GM18951 (cell line): Measurements from ENCODE around the gene PTPN1.

Experiments
- POLR2A ChIP-seq: IDR thresholded peaks from 4 replicates; pipeline ENCODE4 v1.6.1; 2011; ENCODE audit warnings: mild to moderate bottlenecking; ENCODE audit not compliant: insufficient read length, insufficient read depth; ENCODE audit errors: extremely low read depth
- in situ Hi-C: fragments of 300-500 bp; cut with MboI; formaldehyde crosslinking; loops from one replicate; pipeline ENCODE4 v1.12.0; 2022; ENCODE audit warnings: low sequenced_read_pairs, mixed read lengths, inconsistent platforms; ENCODE audit not compliant: unreplicated experiment

The PTPN1 gene

DNA sequence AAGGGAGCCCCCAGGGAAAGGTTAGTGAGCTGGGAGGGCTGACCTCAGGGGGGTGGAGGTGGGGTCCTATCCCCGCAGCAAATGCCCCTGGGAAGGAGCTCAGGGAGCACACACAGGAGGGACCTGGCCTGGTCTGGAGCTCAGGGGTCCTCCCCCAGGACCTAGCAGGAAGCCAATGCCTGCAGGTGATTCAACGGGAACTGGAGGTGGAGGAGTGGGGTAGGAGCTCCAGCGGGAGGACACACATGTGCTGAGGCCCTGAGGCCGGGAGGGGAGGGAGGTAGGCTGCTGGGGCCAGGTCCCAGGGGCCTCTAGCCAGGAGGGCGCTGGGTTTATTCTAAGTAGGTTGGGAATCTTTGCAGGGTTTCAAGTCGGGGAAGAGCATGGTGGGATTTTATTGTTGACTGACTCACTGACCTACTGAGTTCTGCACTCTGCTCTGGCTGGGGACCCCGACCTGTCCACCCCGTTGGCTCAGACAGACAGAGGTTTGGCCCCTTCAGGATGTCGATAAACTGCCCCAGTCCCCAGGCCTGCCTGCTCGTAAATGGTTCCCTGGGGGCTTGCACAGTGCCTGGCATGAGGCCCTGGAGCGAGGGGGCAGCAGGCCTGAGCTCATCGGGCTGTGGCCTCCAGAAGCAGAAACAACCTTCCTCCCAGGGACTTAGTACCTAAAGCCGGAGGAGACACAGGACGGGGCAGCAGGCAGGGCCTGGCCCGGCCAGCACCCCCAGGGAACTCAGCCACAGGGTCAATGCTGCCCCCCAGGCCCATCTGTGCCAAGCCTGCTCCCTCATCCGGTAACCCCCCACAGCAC is 118.9 kb downstream of the PTPN1 start:
- in situ Hi-C loops, result no loop called here

DNA sequence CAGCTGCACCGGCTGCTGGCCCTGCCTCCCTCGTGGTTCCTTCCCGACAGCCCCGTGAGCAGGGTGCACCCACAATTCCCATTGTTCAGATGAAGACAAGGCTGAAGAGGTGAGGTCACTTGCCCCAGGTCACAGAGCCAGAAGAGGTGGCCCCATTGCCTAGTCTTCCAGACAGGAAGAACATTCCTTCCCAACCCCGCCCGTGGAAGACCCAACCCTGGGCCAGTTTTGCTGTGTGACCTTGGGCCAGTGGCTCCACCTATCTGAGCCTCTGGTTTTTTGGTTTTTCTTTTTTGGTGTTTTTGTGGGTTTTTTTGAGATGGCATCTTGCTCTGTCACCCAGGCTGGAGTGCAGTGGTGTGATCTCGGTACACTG is 119.5 kb downstream of the PTPN1 start:
- in situ Hi-C loops, result no loop called here
- TF ChIP-seq POLR2A, result no peak

More for the DNA sequence above, 118.9 kb downstream of the PTPN1 start:
- no peak for TF ChIP-seq POLR2A

DNA sequence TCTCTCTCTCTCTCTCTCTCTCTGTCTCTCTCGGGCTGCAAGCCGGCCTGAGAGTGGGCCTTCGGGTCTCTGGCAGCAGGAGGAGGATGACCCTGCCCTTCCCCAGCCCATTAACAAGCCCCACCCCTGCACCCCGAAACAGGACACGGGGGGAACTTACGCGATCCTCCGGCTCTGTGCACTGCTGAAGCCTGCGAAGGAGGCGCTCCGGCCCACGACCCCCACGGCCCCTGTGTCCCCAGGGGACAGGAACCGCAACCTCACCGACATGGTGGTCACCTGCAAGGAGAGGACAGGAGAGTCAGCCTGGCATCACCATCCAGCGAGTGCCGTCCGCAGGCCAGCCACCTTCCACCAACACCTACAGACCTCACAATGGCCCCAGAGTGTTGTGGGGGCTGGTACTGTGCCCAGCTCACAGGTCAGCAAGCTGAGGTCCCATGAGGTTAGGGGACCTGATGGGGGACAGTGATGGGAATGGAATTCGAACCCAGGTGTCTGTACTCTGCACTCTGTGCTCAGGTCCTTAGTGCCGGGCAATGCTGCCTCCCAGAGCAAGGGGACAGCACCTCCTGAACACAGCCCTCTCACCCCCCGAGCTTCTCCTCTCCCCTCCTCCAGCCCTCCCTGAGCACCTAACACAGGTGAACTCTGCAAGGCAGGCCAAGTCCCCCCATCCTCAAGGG is 120.5 kb downstream of the PTPN1 start:
- in situ Hi-C loops, result no loop called here
- no peak for TF ChIP-seq POLR2A

DNA sequence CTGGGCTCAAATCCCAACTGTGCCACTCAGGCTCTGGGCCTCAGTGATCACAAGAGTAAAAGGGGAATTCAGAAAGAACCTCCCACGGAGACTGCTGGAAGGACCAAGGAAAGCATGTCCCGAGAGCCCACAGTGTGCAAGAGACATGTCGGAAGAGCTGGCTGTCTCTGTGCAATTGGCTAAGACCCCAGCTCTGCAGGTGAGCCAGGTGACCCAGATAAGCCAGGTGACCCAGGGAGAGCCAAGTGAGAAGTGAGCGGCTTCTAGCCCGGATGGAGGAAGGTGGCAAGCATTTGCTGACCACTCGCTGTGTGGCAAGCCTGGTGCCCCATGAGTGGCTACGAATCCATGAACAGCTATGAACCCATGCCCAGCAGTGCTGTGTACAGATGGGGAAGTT is 122.1 kb downstream of the PTPN1 start:
- in situ Hi-C loops, result no loop called here
- no peak for TF ChIP-seq POLR2A

DNA sequence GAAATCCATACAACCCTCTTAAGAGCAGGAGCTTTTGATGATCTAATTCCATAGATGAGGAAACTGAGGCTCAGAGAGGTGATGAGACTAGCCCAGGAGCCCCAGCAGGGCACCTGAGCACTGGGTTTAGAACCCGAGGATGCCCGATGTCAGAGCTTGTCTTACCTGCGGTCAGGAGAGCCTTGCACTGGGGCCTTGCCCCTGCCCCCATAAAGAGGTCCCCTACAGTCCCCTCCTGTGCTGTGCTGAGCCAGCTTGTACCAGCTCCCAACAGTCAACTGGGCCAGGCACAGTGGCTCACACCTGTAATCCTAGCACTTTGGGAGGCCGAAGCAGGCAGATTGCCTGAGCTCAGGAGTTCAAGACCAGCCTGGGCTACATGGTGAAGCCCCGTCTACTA is 122.5 kb downstream of the PTPN1 start:
- in situ Hi-C loops, result no loop called here
- TF ChIP-seq POLR2A, result no peak

DNA sequence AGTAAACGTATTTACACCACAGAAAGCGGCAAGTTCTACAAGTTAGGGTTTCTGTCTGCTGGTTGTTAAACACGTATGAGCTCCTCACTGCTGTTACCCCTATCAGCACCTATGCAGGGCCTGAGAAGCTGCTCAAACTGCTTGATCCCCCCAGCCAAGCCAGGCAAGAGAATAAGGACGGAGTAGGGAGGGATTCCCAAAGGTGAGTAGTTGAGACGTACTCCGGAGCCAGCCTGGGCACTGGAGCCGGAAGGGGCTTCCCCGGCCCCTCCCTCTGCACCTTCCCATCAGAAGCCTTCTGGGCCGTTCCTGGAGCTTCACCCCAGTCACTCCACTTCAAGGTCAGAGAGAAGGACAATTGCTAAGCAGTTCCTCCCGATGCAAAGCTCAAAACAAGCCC is 123.2 kb downstream of the PTPN1 start:
- TF ChIP-seq POLR2A, result no peak
- in situ Hi-C loops, result no loop called here

DNA sequence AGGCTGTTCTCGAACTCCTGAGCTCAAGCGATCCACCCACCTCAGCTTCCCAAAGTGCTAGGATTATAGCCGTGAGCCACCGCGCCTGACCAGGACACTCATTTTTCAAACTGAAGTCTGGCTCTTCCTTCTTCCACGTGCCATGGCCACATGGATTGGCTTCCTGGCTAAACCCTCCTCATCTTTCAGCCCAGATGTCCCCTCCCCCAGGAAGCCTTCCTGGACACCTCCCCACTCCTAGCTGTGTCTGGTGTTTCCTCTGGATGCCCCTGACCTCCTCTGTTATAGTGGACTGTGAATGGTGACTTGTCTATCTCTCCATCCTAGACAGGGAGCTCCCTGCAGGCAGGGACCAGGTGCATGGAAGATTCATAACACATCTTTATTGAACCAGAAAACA is 124.0 kb downstream of the PTPN1 start:
- TF ChIP-seq POLR2A, result no peak
- in situ Hi-C loops, result no loop called here
